ENCODE measurements around the gene VIL1. TPM values are rescaled to one million over a fixed set of nuclear protein-coding genes. Genes with fewer than 3 reads are reported as not detected.

The VIL1 gene
- total and polyA plus RNA-seq, 8 donors: 0.29 to 1.8 (median 1.2) TPM; not detected in 1

DNA sequence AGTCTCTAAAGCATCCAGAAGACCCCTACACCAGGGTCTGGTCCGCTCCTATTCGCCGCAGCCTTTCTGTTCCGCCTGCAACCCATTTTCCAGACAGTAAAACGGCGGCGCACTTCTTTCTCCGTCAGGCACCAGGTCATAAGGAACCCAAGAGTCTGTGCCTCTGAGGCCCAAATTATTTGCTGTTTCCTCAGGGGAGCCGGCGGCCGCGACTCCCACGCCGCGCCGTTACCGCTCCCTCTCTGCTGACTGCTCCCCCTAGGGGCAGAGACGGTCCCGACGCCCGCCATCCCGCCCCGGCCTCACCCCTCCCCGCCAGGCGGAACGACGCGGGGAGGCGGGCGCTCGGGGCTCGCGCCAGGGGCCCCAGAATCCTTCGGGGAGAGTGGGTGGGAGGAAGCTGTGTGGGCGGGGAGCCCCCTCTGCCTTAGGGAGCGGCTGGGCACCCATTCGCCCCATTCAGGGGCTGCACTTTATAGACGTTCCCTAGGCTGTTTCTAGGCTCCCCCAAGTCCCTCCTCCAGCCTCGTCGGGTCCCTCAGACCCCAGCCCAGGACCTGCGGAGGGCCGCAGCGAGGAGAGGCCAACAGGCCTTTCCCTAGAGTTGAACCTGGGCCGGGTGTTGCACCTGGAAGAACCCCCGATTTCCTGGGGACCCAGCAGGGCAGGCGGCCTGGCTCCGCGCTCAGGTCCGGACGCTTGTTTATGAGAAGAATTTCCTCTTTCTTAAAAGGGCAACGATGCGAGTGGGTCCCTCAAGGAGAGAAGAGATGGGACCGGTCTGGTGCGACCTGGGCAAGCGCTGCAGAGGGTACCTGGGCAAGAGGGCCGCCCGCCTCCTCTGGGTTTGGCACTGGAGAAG, 22.9 kb upstream of the VIL1 start:
- ATAC-seq (peak; percentile 71), DNase-seq (peak; percentile 97 to 99 (median 98))
- H3K36me3 ChIP-seq: peaks cover 0 to 38% of the 10 kb centered on the region in 2 donors
- no peaks in the 10 kb centered on the region for H3K9me3 ChIP-seq
- peak; percentile 80 to 96 for TF ChIP-seq CTCF (IDR thresholded peaks at IDR 0.05)
- peak overlapping the region; percentile 99 for H3K27ac ChIP-seq
- H3K4me3 ChIP-seq: peak overlapping the region; percentile 98
- peaks cover 15 to 67% of the 10 kb centered on the region in 2 donors for H3K4me1 ChIP-seq
- intact Hi-C loops (cut with DNase I): loop anchor here (5.0 to 10.0 kb wide), 2 partner anchors 99 to 121 kb away; partner anchors contain the start of genes AAMP (in 1 of the 2) and PNKD (in 1 of the 2)
- no peaks in the 10 kb centered on the region for H3K27me3 ChIP-seq

DNA sequence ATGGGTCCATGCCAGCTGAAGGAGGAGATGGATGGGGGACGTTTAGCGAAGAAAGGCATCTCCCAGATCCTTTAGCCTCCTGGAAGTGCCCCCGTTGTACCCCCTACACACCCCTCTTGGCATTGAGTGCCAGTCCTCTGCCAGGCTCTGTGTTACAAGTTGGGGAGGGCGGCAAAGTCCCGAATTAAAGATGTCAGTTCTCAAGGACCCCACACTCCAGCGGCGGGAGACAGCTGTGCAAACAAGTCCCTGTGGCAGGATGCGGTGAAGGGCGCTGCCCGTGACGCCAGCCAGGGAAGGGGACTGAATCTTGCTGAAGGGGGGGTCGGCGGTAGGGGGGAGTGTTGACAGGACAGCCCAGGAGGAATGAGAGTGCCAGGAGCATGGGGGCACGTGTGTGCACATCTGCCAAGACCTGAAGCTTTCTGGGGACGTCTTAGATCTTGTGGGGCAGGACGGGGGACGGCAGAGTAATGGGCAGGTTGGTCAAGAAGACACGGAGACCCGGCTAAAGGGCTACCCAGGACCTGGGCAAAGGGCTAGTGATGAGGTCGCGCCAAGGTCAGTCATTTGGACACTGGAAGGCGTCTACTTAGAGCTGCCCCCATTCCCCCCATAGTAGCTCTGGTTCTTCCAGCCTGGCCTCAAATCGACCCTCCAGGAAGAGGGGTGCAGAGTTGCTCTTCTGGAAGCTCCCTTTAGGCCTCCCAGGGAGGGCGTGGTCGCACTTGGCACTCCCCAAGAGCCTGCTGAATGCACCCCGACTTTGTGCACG, 22.0 kb upstream of the VIL1 start:
- no peak for TF ChIP-seq CTCF (IDR thresholded peaks at IDR 0.05)
- no peaks in the 10 kb centered on the region for H3K9me3 ChIP-seq
- ATAC-seq: peak; percentile 7
- peaks cover 0 to 36% of the 10 kb centered on the region in 2 donors for H3K36me3 ChIP-seq
- peaks cover 23 to 70% of the 10 kb centered on the region in 2 donors for H3K4me1 ChIP-seq
- peak; percentile 79 to 91 (median 86) for DNase-seq
- H3K4me3 ChIP-seq: peak overlapping the region; percentile 98
- intact Hi-C loops (cut with DNase I): loop anchor here (5.0 to 10.0 kb wide), 2 partner anchors 100 to 122 kb away; partner anchors contain the start of genes AAMP (in 1 of the 2) and PNKD (in 1 of the 2)
- no peaks in the 10 kb centered on the region for H3K27me3 ChIP-seq
- peak overlapping the region; percentile 99 for H3K27ac ChIP-seq

DNA sequence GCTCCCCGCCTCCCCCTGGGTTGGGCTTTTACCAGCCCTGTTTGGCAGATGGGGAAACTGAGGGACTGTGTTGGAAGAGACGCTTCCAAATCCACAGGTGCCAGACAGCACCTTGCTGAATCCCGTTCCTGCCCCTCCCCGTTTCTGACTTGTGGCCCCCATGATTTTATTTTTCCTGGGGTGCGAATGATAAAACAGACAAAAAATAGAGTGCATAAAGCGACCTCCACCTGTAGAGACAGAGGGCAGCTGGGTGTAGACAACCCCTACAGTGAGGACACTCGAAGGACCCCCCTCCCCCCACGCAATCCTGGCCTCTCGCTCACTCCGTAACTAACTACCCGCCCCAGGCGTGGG, 21.5 kb upstream of the VIL1 start:
- DNase-seq (no peak), ATAC-seq (no peak)
- Histone ChIP-seq H3K4me1 (peaks cover 28 to 71% of the 10 kb centered on the region in 2 donors), H3K36me3 (peaks cover 0 to 36% of the 10 kb centered on the region in 2 donors), H3K27me3 (no peaks in the 10 kb centered on the region), H3K4me3 (peak overlapping the region; percentile 98), H3K9me3 (no peaks in the 10 kb centered on the region), H3K27ac (peak overlapping the region; percentile 99)
- TF ChIP-seq CTCF (IDR thresholded peaks at IDR 0.05): no peak
- intact Hi-C loops (cut with DNase I): loop anchor here (5.0 to 10.0 kb wide), 2 partner anchors 100 to 123 kb away; partner anchors contain the start of genes AAMP (in 1 of the 2) and PNKD (in 1 of the 2)

- H3K27me3 ChIP-seq: no peaks in the 10 kb centered on the region
- H3K4me3 ChIP-seq: peak overlapping the region; percentile 98
- intact Hi-C loops (cut with DNase I): loop anchor here (5.0 to 10.0 kb wide), 2 partner anchors 101 to 123 kb away; partner anchors contain the start of genes AAMP (in 1 of the 2) and PNKD (in 1 of the 2)
- peaks cover 28 to 75% of the 10 kb centered on the region in 2 donors for H3K4me1 ChIP-seq
- peak; percentile 69 to 93 (median 86) for DNase-seq
- H3K27ac ChIP-seq: peak overlapping the region; percentile 99
- no peaks in the 10 kb centered on the region for H3K9me3 ChIP-seq
- peaks cover 0 to 36% of the 10 kb centered on the region in 2 donors for H3K36me3 ChIP-seq
- TF ChIP-seq CTCF (IDR thresholded peaks at IDR 0.05): no peak
- peak; percentile 19 for ATAC-seq
Observed at GRCh38 chr2:218397820-218398436, 21.0 kb upstream of the VIL1 start.
